ENCODE results near the gene DYNC2LI1.

Gene DYNC2LI1

DNA sequence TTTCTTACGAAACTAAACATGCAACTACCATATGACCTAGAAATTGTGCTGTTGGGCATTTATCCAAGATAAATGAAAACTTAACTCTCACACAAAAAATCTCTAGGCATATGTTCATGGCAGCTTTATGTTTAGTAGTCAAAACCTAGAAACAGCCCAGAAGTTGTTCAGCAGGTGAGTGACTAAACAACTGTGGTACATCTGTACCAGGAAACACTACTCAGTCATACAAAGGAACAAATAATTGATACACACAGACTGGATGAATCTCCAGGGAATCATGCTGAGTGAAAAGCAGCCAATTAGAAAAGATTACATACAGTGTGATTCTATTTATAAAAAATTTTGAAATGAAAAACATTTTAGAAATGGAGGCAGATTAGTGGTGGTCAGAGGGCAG lies 29.3 kb downstream of the DYNC2LI1 start:
- no peaks in the 10 kb centered on the region for H3K9me2 ChIP-seq (replicated peaks; ENCODE audit: insufficient read depth, low read length)
- no peak overlapping the region for H3K9ac ChIP-seq (ENCODE audit: low read length)
- H3K9me3 ChIP-seq (ENCODE audit: insufficient read depth, low read length) = no peaks in the 10 kb centered on the region
- H3K79me2 ChIP-seq (ENCODE audit: insufficient read depth, low read length) = no peaks in the 10 kb centered on the region
- H3K4me3 ChIP-seq (ENCODE audit: insufficient read depth, low read length, poor library complexity, severe bottlenecking) = no peak overlapping the region
- TF ChIP-seq, protein P1, sequence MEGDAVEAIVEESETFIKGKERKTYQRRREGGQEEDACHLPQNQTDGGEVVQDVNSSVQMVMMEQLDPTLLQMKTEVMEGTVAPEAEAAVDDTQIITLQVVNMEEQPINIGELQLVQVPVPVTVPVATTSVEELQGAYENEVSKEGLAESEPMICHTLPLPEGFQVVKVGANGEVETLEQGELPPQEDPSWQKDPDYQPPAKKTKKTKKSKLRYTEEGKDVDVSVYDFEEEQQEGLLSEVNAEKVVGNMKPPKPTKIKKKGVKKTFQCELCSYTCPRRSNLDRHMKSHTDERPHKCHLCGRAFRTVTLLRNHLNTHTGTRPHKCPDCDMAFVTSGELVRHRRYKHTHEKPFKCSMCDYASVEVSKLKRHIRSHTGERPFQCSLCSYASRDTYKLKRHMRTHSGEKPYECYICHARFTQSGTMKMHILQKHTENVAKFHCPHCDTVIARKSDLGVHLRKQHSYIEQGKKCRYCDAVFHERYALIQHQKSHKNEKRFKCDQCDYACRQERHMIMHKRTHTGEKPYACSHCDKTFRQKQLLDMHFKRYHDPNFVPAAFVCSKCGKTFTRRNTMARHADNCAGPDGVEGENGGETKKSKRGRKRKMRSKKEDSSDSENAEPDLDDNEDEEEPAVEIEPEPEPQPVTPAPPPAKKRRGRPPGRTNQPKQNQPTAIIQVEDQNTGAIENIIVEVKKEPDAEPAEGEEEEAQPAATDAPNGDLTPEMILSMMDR (IDR thresholded peaks at IDR 0.05; ENCODE audit: insufficient read depth, low read length, poor library complexity, severe bottlenecking) = no peak
- no peak for TF ChIP-seq EZH2phosphoT487 (conservative IDR thresholded peaks at IDR 0.05; ENCODE audit: low read length)
- no peak overlapping the region for H2AFZ ChIP-seq (ENCODE audit: low read depth, low read length, severe bottlenecking)
- H3K36me3 ChIP-seq (ENCODE audit: low read length) = no peaks in the 10 kb centered on the region
- no peak overlapping the region for H3K27ac ChIP-seq (ENCODE audit: low read depth, low read length)
- no peak overlapping the region for H3K4me2 ChIP-seq (ENCODE audit: low read depth, low read length, poor library complexity, severe bottlenecking)
- no peaks in the 10 kb centered on the region for H3K27me3 ChIP-seq (ENCODE audit: low read length)
- H4K20me1 ChIP-seq (ENCODE audit: low read depth, low read length) = no peaks in the 10 kb centered on the region
- no peaks in the 10 kb centered on the region for H3F3A ChIP-seq (ENCODE audit: insufficient read depth)

DNA sequence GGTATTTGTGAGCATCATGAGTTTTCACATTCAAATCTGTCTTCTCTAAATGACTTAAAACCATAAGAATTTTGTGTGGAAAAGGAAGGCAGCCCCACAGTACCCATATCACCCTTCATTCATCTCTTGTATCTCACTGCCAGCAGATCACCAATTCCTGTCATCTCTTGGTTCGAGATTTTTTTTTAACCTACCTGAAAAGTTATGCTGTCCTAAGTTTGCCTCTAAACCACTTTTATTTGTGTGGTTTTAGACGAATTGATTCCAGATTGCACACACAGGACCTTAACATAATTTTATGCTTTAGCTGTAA lies 32.8 kb downstream of the DYNC2LI1 start:
- TF ChIP-seq, protein P1 (IDR thresholded peaks at IDR 0.05; ENCODE audit: insufficient read depth, low read length, poor library complexity, severe bottlenecking) = no peak
- no peak for TF ChIP-seq EZH2phosphoT487 (conservative IDR thresholded peaks at IDR 0.05; ENCODE audit: low read length)
- Histone ChIP-seq H2AFZ (ENCODE audit: low read depth, low read length, severe bottlenecking) (no peak overlapping the region), H3K36me3 (ENCODE audit: low read length) (no peaks in the 10 kb centered on the region), H3K9me2 (replicated peaks; ENCODE audit: insufficient read depth, low read length) (no peaks in the 10 kb centered on the region), H3K79me2 (ENCODE audit: insufficient read depth, low read length) (no peaks in the 10 kb centered on the region), H3F3A (ENCODE audit: insufficient read depth) (no peaks in the 10 kb centered on the region), H3K27ac (ENCODE audit: low read depth, low read length) (no peak overlapping the region), H3K4me2 (ENCODE audit: low read depth, low read length, poor library complexity, severe bottlenecking) (no peak overlapping the region), H3K9me3 (ENCODE audit: insufficient read depth, low read length) (no peaks in the 10 kb centered on the region), H3K9ac (ENCODE audit: low read length) (no peak overlapping the region), H3K4me3 (ENCODE audit: insufficient read depth, low read length, poor library complexity, severe bottlenecking) (no peak overlapping the region), H4K20me1 (ENCODE audit: low read depth, low read length) (no peaks in the 10 kb centered on the region), H3K27me3 (ENCODE audit: low read length) (no peaks in the 10 kb centered on the region)

DNA sequence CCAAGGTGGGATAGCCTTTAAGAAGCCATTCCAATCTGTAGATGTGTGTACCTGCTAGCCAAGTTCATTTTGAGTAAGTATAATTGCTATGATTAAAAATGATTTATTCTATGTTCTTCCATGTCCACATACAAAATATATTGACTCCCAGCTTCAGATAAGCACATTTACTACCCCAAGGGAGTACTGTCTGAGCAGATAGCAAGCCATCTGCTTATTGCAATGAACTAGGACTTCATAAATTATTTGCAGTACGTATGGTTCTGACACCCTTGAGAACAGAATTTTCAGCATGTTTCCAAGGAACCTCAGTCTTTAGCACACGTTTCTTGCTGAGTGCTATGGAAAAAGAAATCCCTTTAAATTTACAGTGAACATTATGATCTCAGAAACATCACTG lies 36.6 kb downstream of the DYNC2LI1 start:
- no peak overlapping the region for H3K4me3 ChIP-seq (ENCODE audit: insufficient read depth, low read length, poor library complexity, severe bottlenecking)
- H3K9me3 ChIP-seq (ENCODE audit: insufficient read depth, low read length) = no peaks in the 10 kb centered on the region
- H2AFZ ChIP-seq (ENCODE audit: low read depth, low read length, severe bottlenecking) = no peak overlapping the region
- no peaks in the 10 kb centered on the region for H4K20me1 ChIP-seq (ENCODE audit: low read depth, low read length)
- TF ChIP-seq, protein P1 (IDR thresholded peaks at IDR 0.05; ENCODE audit: insufficient read depth, low read length, poor library complexity, severe bottlenecking) = no peak
- TF ChIP-seq EZH2phosphoT487 (conservative IDR thresholded peaks at IDR 0.05; ENCODE audit: low read length) = no peak
- no peaks in the 10 kb centered on the region for H3K36me3 ChIP-seq (ENCODE audit: low read length)
- H3F3A ChIP-seq (ENCODE audit: insufficient read depth) = no peaks in the 10 kb centered on the region
- no peaks in the 10 kb centered on the region for H3K9me2 ChIP-seq (replicated peaks; ENCODE audit: insufficient read depth, low read length)
- H3K79me2 ChIP-seq (ENCODE audit: insufficient read depth, low read length) = no peaks in the 10 kb centered on the region
- no peaks in the 10 kb centered on the region for H3K27me3 ChIP-seq (ENCODE audit: low read length)
- no peak overlapping the region for H3K27ac ChIP-seq (ENCODE audit: low read depth, low read length)
- no peak overlapping the region for H3K9ac ChIP-seq (ENCODE audit: low read length)
- no peak overlapping the region for H3K4me2 ChIP-seq (ENCODE audit: low read depth, low read length, poor library complexity, severe bottlenecking)

DNA sequence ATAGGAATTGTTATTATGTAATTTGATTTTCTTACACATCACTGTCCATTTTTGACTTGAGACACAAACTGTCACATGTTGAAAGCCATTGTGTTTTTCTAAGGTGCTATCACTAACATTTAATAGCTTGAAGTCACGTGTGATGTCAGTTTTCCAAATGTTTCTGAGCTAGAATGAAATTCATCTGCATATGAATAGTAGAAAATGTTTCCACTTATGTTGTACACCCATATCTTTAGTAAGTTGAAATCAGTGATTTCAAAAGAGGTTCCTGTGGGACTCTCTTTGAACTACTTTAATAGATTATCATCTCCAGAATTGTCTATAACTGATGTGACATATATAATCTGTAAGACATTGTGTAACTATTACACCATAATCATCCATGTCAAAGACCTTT lies 37.0 kb downstream of the DYNC2LI1 start:
- Histone ChIP-seq H3K79me2 (ENCODE audit: insufficient read depth, low read length) (no peaks in the 10 kb centered on the region), H3K4me2 (ENCODE audit: low read depth, low read length, poor library complexity, severe bottlenecking) (no peak overlapping the region), H3K4me3 (ENCODE audit: insufficient read depth, low read length, poor library complexity, severe bottlenecking) (no peak overlapping the region), H3K36me3 (ENCODE audit: low read length) (no peaks in the 10 kb centered on the region), H3K27me3 (ENCODE audit: low read length) (no peaks in the 10 kb centered on the region), H3K9ac (ENCODE audit: low read length) (no peak overlapping the region), H3K27ac (ENCODE audit: low read depth, low read length) (no peak overlapping the region), H3K9me3 (ENCODE audit: insufficient read depth, low read length) (no peaks in the 10 kb centered on the region), H3K9me2 (replicated peaks; ENCODE audit: insufficient read depth, low read length) (no peaks in the 10 kb centered on the region), H3F3A (ENCODE audit: insufficient read depth) (no peaks in the 10 kb centered on the region), H4K20me1 (ENCODE audit: low read depth, low read length) (no peaks in the 10 kb centered on the region), H2AFZ (ENCODE audit: low read depth, low read length, severe bottlenecking) (no peak overlapping the region)
- no peak for TF ChIP-seq EZH2phosphoT487 (conservative IDR thresholded peaks at IDR 0.05; ENCODE audit: low read length)
- TF ChIP-seq, protein P1 (IDR thresholded peaks at IDR 0.05; ENCODE audit: insufficient read depth, low read length, poor library complexity, severe bottlenecking) = no peak

All from SU-DHL-6 (cell line).